ENCODE results near the gene MCHR1. TPM values are rescaled to one million over a fixed set of nuclear protein-coding genes. Genes with fewer than 3 reads are reported as not detected.

Gene MCHR1
- total and polyA plus RNA-seq, 9 of the 15 experiments (the other 6 are each of a cell fraction or from before 2014, with no cell fraction given), result 0.03 to 0.50 TPM; not detected in 7

DNA sequence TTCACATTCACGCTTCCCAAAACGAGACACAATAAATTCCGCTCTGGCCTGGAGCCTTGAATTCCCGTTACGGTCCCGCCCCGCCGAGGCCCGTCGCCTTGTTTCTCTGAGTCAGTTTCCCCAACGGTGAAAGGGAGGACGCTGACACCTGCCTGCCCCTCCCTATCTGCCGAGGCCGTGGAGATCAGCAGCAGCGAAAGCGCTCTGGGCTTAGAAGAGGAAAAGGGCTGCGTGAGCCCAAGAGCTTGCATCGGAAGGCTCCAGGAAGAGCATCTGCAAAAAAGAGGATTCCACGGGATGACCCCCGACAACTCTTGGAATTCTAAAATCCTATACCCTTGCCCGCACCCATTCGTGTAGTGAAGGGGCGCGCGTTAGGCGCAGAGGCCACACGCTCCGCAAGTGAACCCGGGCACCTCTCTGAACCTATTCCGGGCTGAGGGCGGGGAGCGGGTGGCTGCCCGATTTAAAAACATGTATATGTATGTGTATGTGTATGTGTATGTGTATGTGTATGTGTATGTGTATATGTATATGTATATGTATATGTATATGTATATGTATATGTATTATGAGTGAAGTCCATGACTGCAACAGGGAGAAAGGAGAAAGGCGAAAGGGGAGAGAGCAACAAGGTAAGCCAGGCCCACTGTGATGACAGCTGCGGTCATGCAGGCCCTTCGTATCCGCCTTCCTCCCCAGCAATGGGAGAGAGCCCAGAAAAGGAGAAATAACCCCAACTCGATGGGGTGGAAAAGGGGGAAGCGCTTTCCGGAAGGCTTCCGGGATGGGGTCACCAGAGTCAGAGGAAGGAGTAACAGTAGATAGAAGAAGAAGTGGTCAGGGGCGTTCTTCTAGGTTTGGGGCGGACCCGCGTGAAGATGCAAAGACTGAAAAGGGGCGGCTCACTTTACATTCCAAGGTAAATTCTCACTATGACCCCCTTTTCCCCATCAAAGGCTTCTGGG lies 41.8 kb upstream of the MCHR1 start (continued):
- no peak for TF ChIP-seq ZNF561 (CRISPR knock-in tag; conservative IDR thresholded peaks at IDR 0.05)
- TF ChIP-seq XRCC3 (IDR thresholded peaks at IDR 0.05), result no peak
- peak; percentile 94; the same call in 1 of the 2 replicates for TF ChIP-seq ZC3H4 (CRISPR knock-in tag; IDR thresholded peaks at IDR 0.05; ENCODE audit: borderline replicate concordance)
- TF ChIP-seq DPF2 (IDR thresholded peaks at IDR 0.05), result 0 out of 2 replicates have a peak, but pooled peaks have one; percentile 9
- TF ChIP-seq, protein P1, sequence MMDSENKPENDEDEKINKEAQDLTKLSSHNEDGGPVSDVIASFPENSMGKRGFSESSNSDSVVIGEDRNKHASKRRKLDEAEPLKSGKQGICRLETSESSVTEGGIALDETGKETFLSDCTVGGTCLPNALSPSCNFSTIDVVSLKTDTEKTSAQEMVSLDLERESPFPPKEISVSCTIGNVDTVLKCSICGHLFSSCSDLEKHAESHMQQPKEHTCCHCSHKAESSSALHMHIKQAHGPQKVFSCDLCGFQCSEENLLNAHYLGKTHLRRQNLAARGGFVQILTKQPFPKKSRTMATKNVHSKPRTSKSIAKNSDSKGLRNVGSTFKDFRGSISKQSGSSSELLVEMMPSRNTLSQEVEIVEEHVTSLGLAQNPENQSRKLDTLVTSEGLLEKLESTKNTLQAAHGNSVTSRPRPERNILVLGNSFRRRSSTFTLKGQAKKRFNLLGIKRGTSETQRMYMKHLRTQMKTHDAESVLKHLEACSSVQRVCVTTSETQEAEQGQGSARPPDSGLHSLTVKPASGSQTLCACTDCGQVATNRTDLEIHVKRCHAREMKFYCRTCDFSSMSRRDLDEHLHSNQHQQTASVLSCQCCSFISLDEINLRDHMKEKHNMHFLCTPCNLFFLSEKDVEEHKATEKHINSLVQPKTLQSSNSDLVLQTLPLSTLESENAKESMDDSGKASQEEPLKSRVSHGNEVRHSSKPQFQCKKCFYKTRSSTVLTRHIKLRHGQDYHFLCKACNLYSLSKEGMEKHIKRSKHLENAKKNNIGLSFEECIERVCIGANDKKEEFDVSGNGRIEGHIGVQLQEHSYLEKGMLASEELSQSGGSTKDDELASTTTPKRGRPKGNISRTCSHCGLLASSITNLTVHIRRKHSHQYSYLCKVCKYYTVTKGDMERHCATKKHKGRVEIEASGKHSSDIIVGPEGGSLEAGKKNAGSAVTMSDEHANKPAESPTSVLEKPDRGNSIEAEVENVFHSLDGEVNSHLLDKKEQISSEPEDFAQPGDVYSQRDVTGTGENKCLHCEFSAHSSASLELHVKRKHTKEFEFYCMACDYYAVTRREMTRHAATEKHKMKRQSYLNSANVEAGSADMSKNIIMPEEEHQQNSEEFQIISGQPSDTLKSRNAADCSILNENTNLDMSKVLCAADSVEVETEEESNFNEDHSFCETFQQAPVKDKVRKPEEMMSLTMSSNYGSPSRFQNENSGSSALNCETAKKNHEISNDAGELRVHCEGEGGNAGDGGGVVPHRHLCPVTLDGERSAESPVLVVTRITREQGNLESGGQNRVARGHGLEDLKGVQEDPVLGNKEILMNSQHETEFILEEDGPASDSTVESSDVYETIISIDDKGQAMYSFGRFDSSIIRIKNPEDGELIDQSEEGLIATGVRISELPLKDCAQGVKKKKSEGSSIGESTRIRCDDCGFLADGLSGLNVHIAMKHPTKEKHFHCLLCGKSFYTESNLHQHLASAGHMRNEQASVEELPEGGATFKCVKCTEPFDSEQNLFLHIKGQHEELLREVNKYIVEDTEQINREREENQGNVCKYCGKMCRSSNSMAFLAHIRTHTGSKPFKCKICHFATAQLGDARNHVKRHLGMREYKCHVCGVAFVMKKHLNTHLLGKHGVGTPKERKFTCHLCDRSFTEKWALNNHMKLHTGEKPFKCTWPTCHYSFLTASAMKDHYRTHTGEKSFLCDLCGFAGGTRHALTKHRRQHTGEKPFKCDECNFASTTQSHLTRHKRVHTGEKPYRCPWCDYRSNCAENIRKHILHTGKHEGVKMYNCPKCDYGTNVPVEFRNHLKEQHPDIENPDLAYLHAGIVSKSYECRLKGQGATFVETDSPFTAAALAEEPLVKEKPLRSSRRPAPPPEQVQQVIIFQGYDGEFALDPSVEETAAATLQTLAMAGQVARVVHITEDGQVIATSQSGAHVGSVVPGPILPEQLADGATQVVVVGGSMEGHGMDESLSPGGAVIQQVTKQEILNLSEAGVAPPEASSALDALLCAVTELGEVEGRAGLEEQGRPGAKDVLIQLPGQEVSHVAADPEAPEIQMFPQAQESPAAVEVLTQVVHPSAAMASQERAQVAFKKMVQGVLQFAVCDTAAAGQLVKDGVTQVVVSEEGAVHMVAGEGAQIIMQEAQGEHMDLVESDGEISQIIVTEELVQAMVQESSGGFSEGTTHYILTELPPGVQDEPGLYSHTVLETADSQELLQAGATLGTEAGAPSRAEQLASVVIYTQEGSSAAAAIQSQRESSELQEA (IDR thresholded peaks at IDR 0.05; ENCODE audit: low read depth), result no peak

Data from K562 (cell line).